C4-2B (cell line): Measurements from ENCODE around the gene KAT8.

Experiments
- H3K27ac ChIP-seq: fragments of 450-650 bp; 2 replicates; pipeline ENCODE4 v1.5.1; 2017
- CTCF ChIP-seq: fragments of 450-650 bp; conservative IDR thresholded peaks from 2 replicates; pipeline ENCODE4 v1.5.1; 2017; ENCODE audit warnings: mild to moderate bottlenecking
- ZFX ChIP-seq: fragments of 450-650 bp; IDR thresholded peaks from 2 replicates; pipeline ENCODE4 v1.6.1; 2017

Gene KAT8

DNA sequence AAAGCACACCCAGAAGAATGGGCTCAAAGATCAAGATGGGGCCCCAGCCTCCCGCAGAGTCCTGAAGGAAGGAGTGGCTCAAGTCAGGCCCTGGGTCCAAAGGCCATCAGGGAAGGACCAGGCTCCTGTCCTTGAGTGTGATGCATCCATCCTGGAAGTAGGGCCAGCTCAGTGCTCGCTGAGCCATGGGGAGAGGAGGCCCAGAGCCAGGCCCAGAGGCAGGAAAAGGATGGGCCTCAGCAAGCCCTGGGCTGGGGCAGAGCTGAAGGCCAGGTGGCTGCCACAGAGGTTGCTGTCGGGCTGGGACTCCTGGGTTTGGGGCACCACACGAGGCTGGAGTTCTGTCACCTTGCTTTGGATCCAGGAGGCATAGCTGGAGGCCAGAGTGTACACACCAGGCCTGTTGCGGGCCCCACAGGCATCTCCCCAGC, 14.4 kb downstream of the KAT8 start:
- H3K27ac ChIP-seq: peak overlapping the region; percentile 71

GRCh38 chr16:31132303-31132979, 15.0 kb downstream of the KAT8 start:
- no peak overlapping the region; the same call in 1 of the 2 replicates for H3K27ac ChIP-seq
- TF ChIP-seq CTCF: no peak
- TF ChIP-seq ZFX: no peak

More for the DNA sequence above, 14.4 kb downstream of the KAT8 start:
- TF ChIP-seq ZFX (no peak), CTCF (no peak)

DNA sequence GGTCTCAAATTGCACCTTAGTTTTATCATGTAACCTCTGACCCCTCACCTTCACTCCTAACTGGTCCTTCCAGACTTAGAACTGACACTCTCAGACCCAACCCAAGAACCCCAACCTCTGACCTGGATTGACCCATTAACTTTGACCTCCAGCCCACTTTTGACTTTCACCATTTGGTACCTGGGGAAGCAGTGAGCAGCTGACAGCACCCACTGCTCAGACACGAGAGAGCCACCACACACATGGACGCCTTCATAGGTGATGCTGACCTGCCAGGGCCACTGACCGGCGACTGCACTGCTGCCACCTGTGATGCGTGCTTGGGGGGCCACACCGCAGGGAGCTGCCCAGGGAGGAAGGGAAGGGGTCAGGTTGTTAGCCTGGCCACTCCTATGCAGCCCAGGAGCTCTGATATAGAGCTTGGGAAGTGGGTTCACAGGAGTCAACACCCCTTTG, 15.6 kb downstream of the KAT8 start:
- H3K27ac ChIP-seq: no peak overlapping the region
- TF ChIP-seq CTCF (no peak), ZFX (no peak)

- peak overlapping the region; percentile 76; the same call in 1 of the 2 replicates for H3K27ac ChIP-seq
- TF ChIP-seq CTCF (no peak), ZFX (no peak)
These were observed 16.7 kb downstream of the KAT8 start for GRCh38 chr16:31134091-31134571.

DNA sequence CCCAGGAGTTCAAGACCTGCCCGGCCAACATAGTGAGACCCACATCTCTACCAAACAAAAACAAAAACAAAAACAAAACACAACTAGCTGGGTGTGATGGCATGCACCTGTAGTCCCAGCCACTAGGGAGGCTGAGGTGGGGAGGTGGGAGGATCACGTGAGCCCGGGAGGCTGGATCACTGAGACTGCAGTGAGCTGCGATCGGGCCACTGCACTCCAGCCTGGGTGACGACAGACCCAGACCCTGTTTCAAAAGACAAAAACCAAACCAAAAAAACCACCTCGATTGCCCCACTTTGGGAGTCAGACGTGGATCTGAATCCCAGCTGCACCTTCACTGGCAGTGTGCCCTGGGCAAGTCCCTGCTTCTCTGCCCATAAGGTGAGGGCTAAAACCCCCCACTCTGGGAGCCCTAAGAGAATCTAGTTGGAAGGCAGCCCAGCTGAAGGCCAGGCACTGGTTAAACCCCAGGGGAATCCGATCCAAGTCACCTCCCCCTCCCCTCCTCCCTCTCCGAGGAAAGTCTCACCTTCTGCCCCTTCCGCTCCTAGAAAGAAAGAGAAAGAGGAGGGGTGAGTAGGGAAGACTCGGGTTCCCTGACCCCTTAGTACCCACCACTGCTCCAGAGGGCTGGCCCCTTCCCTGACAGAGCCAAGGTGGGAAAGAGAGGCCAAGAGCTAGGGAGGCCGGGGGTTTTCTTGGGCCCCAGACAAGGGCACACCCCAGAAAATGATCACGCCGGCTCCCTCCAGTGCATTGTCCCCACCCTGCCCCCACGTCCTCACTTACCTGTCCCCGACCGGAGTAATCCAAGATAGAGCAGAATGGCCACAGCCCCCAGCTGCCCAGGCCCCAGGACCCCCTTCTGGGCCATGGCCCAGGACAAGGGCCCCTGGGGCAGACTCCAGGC, 17.4 kb downstream of the KAT8 start:
- H3K27ac ChIP-seq: peak overlapping the region; percentile 76
- no peak for TF ChIP-seq ZFX
- TF ChIP-seq CTCF: no peak

GRCh38 chr16:31135535-31136286, 18.2 kb downstream of the KAT8 start, which contains the start of gene PRSS8:
TSS of gene PRSS8 (minus strand) at chr16:31135727. CDS start at chr16:31135498, 229 bp downstream.
- H3K27ac ChIP-seq: peak within 1 kb of the TSS; percentile 76
- TF ChIP-seq CTCF (no peak), ZFX (no peak)
